ENCODE measurements around the gene CARS1. TPM values are rescaled to one million over a fixed set of nuclear protein-coding genes. Genes with fewer than 3 reads are reported as not detected.

Gene CARS1
- total and polyA plus RNA-seq, 9 of the 15 experiments (the other 6 are each of a cell fraction or from before 2014, with no cell fraction given) = 14.4 to 106 (median 73.6) TPM

GRCh38 chr11:2992234-2992996 lies 64.8 kb downstream of the CARS1 start, which contains the start of gene NAP1L4 (continued):
- no peak for TF ChIP-seq ZFP30 (CRISPR knock-in tag; IDR thresholded peaks at IDR 0.05; ENCODE audit: borderline replicate concordance)
- TF ChIP-seq ZNF76 (CRISPR knock-in tag; IDR thresholded peaks at IDR 0.05; ENCODE audit: borderline replicate concordance) = no peak
- no peak for TF ChIP-seq ZNF134 (CRISPR knock-in tag; conservative IDR thresholded peaks at IDR 0.05)
- 0 out of 4 replicates have a peak, but pooled peaks of 1 of the 2 experiments have one; percentile 1 for TF ChIP-seq TBL1XR1 (IDR thresholded peaks at IDR 0.05; ENCODE audit: low read length in 2 of 2)
- TF ChIP-seq ZNF780A (CRISPR knock-in tag; IDR thresholded peaks at IDR 0.05) = no peak
- TF ChIP-seq, protein P1, sequence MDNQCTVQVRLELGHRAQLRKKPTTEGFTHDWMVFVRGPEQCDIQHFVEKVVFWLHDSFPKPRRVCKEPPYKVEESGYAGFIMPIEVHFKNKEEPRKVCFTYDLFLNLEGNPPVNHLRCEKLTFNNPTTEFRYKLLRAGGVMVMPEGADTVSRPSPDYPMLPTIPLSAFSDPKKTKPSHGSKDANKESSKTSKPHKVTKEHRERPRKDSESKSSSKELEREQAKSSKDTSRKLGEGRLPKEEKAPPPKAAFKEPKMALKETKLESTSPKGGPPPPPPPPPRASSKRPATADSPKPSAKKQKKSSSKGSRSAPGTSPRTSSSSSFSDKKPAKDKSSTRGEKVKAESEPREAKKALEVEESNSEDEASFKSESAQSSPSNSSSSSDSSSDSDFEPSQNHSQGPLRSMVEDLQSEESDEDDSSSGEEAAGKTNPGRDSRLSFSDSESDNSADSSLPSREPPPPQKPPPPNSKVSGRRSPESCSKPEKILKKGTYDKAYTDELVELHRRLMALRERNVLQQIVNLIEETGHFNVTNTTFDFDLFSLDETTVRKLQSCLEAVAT (IDR thresholded peaks at IDR 0.05) = no peak; a peak in 1 of 4 replicates
- TF ChIP-seq PTBP1 (IDR thresholded peaks at IDR 0.05; ENCODE audit: low read depth, low read length) = no peak
- TF ChIP-seq ZNF24 (IDR thresholded peaks at IDR 0.05) = no peak
- no peak for TF ChIP-seq HMG20A (CRISPR knock-in tag; conservative IDR thresholded peaks at IDR 0.05)
- TF ChIP-seq ZNF282 (CRISPR knock-in tag; IDR thresholded peaks at IDR 0.05) = no peak
- TF ChIP-seq ZC3H11A (IDR thresholded peaks at IDR 0.05; ENCODE audit: low read depth, low read length) = no peak
- 0 out of 2 replicates have a peak, but pooled peaks have one; percentile 38 for TF ChIP-seq ERF (CRISPR knock-in tag; IDR thresholded peaks at IDR 0.05)
- TF ChIP-seq NFXL1 (CRISPR knock-in tag; IDR thresholded peaks at IDR 0.05) = no peak
- TF ChIP-seq E2F3 (CRISPR knock-in tag; IDR thresholded peaks at IDR 0.05) = no peak
- TF ChIP-seq NR2C2 (CRISPR knock-in tag; IDR thresholded peaks at IDR 0.05) = 0 out of 2 replicates have a peak, but pooled peaks have one; percentile 20
- peak; percentile 67; the same call in 1 of the 2 replicates for TF ChIP-seq NR2C2 (tag; IDR thresholded peaks at IDR 0.05)
- TF ChIP-seq, protein P2, sequence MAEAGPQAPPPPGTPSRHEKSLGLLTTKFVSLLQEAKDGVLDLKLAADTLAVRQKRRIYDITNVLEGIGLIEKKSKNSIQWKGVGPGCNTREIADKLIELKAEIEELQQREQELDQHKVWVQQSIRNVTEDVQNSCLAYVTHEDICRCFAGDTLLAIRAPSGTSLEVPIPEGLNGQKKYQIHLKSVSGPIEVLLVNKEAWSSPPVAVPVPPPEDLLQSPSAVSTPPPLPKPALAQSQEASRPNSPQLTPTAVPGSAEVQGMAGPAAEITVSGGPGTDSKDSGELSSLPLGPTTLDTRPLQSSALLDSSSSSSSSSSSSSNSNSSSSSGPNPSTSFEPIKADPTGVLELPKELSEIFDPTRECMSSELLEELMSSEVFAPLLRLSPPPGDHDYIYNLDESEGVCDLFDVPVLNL (CRISPR knock-in tag; IDR thresholded peaks at IDR 0.05; ENCODE audit: low read depth) = peak; percentile 91; the same call in 1 of the 2 replicates
- no peak; the same call in 1 of the 2 replicates for TF ChIP-seq ARID4B (CRISPR knock-in tag; IDR thresholded peaks at IDR 0.05)
- no peak for TF ChIP-seq XRCC4 (IDR thresholded peaks at IDR 0.05; ENCODE audit: extremely low read depth, insufficient read depth, insufficient read length)
- no peak for TF ChIP-seq TAF7 (tag; IDR thresholded peaks at IDR 0.05)
- TF ChIP-seq ZNF75A (CRISPR knock-in tag; IDR thresholded peaks at IDR 0.05) = no peak
- TF ChIP-seq CREBBP (IDR thresholded peaks at IDR 0.05; ENCODE audit: low read depth, low read length) = no peak
